SK-N-SH (cell line): ENCODE data around the gene ROBO1. TPM values are rescaled to one million over a fixed set of nuclear protein-coding genes. Genes with fewer than 3 reads are reported as not detected.
"Not testable (repeated sequence)": the region's sequence is repeated elsewhere in the genome, so short reads cannot be mapped to it uniquely, and the experiment has no call there.

Experiments used
- CTCF ChIA-PET: fragments of 300-600, 350-600 bp; formaldehyde crosslinking; extraction: SDS; loops from one replicate; lab custom pipeline; 2021; lab: Yijun Ruan, JAX
- POLR2A ChIA-PET: fragments of 350-600 bp; sonication (Branson Sonifier 250); formaldehyde crosslinking; extraction: SDS; loops from one replicate; lab custom pipeline; 2020; ENCODE audit warnings: antibody characterized with exemption, inconsistent platforms; lab: Yijun Ruan, JAX
- DNase-seq: peaks from one replicate; pipeline ENCODE4 v3.0.0; 2012
- H2AFZ ChIP-seq: fragments of 200-600 bp; sonication (generic); 2 replicates; pipeline ENCODE4 v1.8.1; 2016; ENCODE audit warnings: antibody characterized with exemption, mild to moderate bottlenecking, low read depth
- H3F3A ChIP-seq: fragments of 200-600 bp; sonication (generic); replicated peaks from 2 replicates; pipeline ENCODE3; 2016; ENCODE audit warnings: antibody characterized with exemption, mild to moderate bottlenecking; ENCODE audit not compliant: insufficient read depth
- H3K27ac ChIP-seq, 2 experiments: fragments of 200-500 bp in 1 of 2; fragments of 200-600 bp in 1 of 2; sonication (Bioruptor generic) in 1 of 2; sonication (generic), shearing (Covaris generic) in 1 of 2; 2 replicates each; pipeline versions ENCODE4 v1.5.1 to v1.6.1; 2014 to 2016; ENCODE audit warnings: low read depth in 2 of 2, inconsistent platforms in 1 of 2, low read length in 1 of 2, mild to moderate bottlenecking in 1 of 2, mixed read lengths in 1 of 2
- H3K27me3 ChIP-seq: fragments of 200-600 bp; sonication (generic), shearing (Covaris generic); 2 replicates; pipeline ENCODE4 v1.6.1; 2016; ENCODE audit warnings: mixed run types; ENCODE audit not compliant: insufficient read depth
- H3K36me3 ChIP-seq, 2 experiments: fragments of 200-500 bp in 1 of 2; fragments of 200-600 bp in 1 of 2; sonication (Bioruptor generic) in 1 of 2; sonication (generic) in 1 of 2; replicated peaks in 1 of 2; 2 replicates each; pipeline versions ENCODE3 to v1.5.1; 2014 to 2016; ENCODE audit warnings: low read length in 1 of 2, mild to moderate bottlenecking in 1 of 2; ENCODE audit not compliant: insufficient read depth in 2 of 2, control insufficient read depth in 1 of 2
- H3K4me1 ChIP-seq, 2 experiments: fragments of 200-500 bp in 1 of 2; fragments of 200-600 bp in 1 of 2; sonication (Bioruptor generic) in 1 of 2; sonication (generic), shearing (Covaris generic) in 1 of 2; 2 replicates each; pipeline versions ENCODE4 v1.5.1 to v1.6.1; 2014 to 2016; ENCODE audit warnings: low read depth in 1 of 2, low read length in 1 of 2, mixed run types in 1 of 2; ENCODE audit not compliant: insufficient read depth in 2 of 2, control insufficient read depth in 1 of 2
- H3K4me2 ChIP-seq: fragments of 200-600 bp; sonication (generic), shearing (Covaris generic); 2 replicates; pipeline ENCODE4 v1.6.1; 2017; ENCODE audit warnings: mixed run types
- H3K4me3 ChIP-seq, 2 experiments: fragments of 200-500 bp in 1 of 2; fragments of 200-600 bp in 1 of 2; sonication (Bioruptor generic) in 1 of 2; sonication (generic), shearing (Covaris generic) in 1 of 2; 2 replicates each; pipeline versions ENCODE4 v1.5.1 to v1.8.1; 2014 to 2016; ENCODE audit warnings: low read depth in 2 of 2, inconsistent platforms in 1 of 2, low read length in 1 of 2, mild to moderate bottlenecking in 1 of 2, mixed read lengths in 1 of 2, moderate library complexity in 1 of 2
- H3K79me2 ChIP-seq: fragments of 200-600 bp; sonication (generic); 2 replicates; pipeline ENCODE4 v1.8.1; 2017; ENCODE audit warnings: mild to moderate bottlenecking; ENCODE audit not compliant: insufficient read depth
- H3K9ac ChIP-seq: fragments of 200-600 bp; sonication (generic); 2 replicates; pipeline ENCODE4 v1.6.1; 2017; ENCODE audit warnings: mixed run types
- H3K9me2 ChIP-seq: fragments of 200-600 bp; sonication (generic); 2 replicates; pipeline ENCODE4 v1.6.1; 2017; ENCODE audit warnings: mixed run types
- H3K9me3 ChIP-seq: fragments of 200-600 bp; sonication (generic); 2 replicates; pipeline ENCODE4 v1.6.1; 2017; ENCODE audit warnings: mixed run types, mild to moderate bottlenecking, moderate library complexity
- H4K20me1 ChIP-seq: fragments of 200-600 bp; sonication (generic); 2 replicates; pipeline ENCODE4 v1.6.1; 2017; ENCODE audit warnings: mild to moderate bottlenecking, mixed run types; ENCODE audit not compliant: insufficient read depth
- CHD2 ChIP-seq: fragments of 150-350 bp; IDR thresholded peaks from 2 replicates; pipeline ENCODE4 v1.6.1; 2018; ENCODE audit warnings: low read length; ENCODE audit not compliant: partially characterized antibody
- EP300 ChIP-seq, 2 experiments: IDR thresholded peaks; 2 replicates each; pipeline versions ENCODE4 v1.4.0 to v1.6.1; 2012; ENCODE audit warnings: borderline replicate concordance in 1 of 2, low read depth in 1 of 2, low read length in 1 of 2
- JUND ChIP-seq: IDR thresholded peaks from 2 replicates; pipeline ENCODE4 v1.4.0; 2012
- MEF2A ChIP-seq: IDR thresholded peaks from 2 replicates; pipeline ENCODE4 v1.4.0; 2012; ENCODE audit warnings: low read depth, borderline replicate concordance
- MXI1 ChIP-seq: IDR thresholded peaks from 2 replicates; pipeline ENCODE4 v1.6.1; 2012; ENCODE audit warnings: mild to moderate bottlenecking, low read depth, low read length, improper control_type of control experiment
- NFIC ChIP-seq: IDR thresholded peaks from 2 replicates; pipeline ENCODE4 v1.4.0; 2012; ENCODE audit warnings: borderline replicate concordance
- NRF1 ChIP-seq: IDR thresholded peaks from 2 replicates; pipeline ENCODE4 v1.6.1; 2012; ENCODE audit warnings: low read depth, mild to moderate bottlenecking, low read length
- RCOR1 ChIP-seq: fragments of 150-350 bp; IDR thresholded peaks from 2 replicates; pipeline ENCODE4 v1.6.1; 2017; ENCODE audit warnings: antibody characterized with exemption, low read length
- RFX5 ChIP-seq: IDR thresholded peaks from 2 replicates; pipeline ENCODE4 v1.6.1; 2012; ENCODE audit warnings: mild to moderate bottlenecking, improper control_type of control experiment, low read length
- SMC3 ChIP-seq: IDR thresholded peaks from 2 replicates; pipeline ENCODE4 v1.6.1; 2012; ENCODE audit warnings: low read depth, low read length, improper control_type of control experiment
- TAF1 ChIP-seq: IDR thresholded peaks from 2 replicates; pipeline ENCODE4 v1.6.1; 2012; ENCODE audit warnings: low read depth, mild to moderate bottlenecking, low read length, moderate library complexity, borderline replicate concordance
- TCF12 ChIP-seq: IDR thresholded peaks from 2 replicates; pipeline ENCODE4 v1.4.0; 2012
- TEAD4 ChIP-seq: IDR thresholded peaks from 2 replicates; pipeline ENCODE4 v1.4.0; 2012; ENCODE audit warnings: mild to moderate bottlenecking, borderline replicate concordance; ENCODE audit not compliant: insufficient read depth
- YY1 ChIP-seq: IDR thresholded peaks from 2 replicates; pipeline ENCODE4 v1.4.0; 2012; ENCODE audit warnings: low read depth, mild to moderate bottlenecking
- whole genome bisulfite sequencing: methylation state at CpG from one replicate; pipeline ENCODE4 v1.1.6; 2017; ENCODE audit warnings: low lambda C conversion rate; 5-methylcytosine and 5-hydroxymethylcytosine counted together
- polyA plus RNA-seq, 3 experiments: library from polyadenylated mRNA; depleted of rRNA; stranded (reverse); fragments of >200 nt; gene quantifications; 2 replicates each; pipeline ENCODE4 v1.2.3, GENCODE V29; 2012
- TF ChIP-seq, protein P1 (sequence below): fragments of 150-350 bp; IDR thresholded peaks from 2 replicates; pipeline ENCODE4 v1.6.1; 2017; ENCODE audit warnings: antibody characterized with exemption, low read length, low read depth, borderline replicate concordance
- TF ChIP-seq, protein P2 (sequence below): IDR thresholded peaks from 2 replicates; pipeline ENCODE4 v1.4.0; 2012; ENCODE audit warnings: low read depth, borderline replicate concordance
- TF ChIP-seq, protein P3 (sequence below): IDR thresholded peaks from 2 replicates; pipeline ENCODE4 v1.4.0; 2012; ENCODE audit warnings: low read depth
- TF ChIP-seq, protein P4 (sequence below): fragments of 150-350 bp; IDR thresholded peaks from 2 replicates; pipeline ENCODE4 v1.6.1; 2016; ENCODE audit warnings: mild to moderate bottlenecking, low read depth, low read length

Gene ROBO1
- polyA plus RNA-seq, 1 of the 3 experiments (the other 2 are of a cell fraction), result 22.7 TPM

DNA sequence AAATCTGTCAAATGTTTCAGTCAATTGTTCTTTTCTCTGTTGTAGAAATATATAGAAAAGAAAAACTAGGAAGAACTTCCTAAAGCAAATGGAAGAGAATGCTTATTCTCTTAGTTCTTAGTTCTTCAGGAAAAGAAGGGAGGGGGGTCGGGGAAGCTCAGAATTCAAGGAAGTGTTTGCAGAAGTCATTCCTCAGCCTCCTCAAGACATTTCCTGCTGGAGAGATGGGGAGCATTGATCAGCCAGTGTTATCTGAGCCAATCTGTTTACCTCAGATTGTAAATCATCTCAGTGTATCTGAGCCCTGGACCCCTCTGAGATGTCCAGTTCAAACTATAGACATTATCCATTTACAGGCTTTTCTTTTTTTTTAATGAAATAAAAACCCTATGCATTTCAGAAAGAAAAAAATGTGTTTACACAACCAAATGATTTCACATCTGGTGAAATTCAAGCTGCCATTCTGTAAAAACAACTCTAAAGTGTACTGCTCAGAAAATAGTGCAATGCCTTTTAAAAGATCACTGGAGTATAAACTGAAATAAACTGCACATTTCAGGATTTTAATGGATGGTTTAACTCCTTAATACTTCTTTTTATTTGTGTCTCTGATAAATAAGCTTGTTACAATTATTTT is 460.7 kb downstream of the ROBO1 start (continued):
- TF ChIP-seq, protein P1, sequence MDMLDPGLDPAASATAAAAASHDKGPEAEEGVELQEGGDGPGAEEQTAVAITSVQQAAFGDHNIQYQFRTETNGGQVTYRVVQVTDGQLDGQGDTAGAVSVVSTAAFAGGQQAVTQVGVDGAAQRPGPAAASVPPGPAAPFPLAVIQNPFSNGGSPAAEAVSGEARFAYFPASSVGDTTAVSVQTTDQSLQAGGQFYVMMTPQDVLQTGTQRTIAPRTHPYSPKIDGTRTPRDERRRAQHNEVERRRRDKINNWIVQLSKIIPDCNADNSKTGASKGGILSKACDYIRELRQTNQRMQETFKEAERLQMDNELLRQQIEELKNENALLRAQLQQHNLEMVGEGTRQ, result no peak
- TF ChIP-seq, protein P2, sequence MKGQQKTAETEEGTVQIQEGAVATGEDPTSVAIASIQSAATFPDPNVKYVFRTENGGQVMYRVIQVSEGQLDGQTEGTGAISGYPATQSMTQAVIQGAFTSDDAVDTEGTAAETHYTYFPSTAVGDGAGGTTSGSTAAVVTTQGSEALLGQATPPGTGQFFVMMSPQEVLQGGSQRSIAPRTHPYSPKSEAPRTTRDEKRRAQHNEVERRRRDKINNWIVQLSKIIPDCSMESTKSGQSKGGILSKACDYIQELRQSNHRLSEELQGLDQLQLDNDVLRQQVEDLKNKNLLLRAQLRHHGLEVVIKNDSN, result no peak
- TF ChIP-seq SMC3 (no peak), CHD2 (no peak), MEF2A (no peak), TCF12 (no peak)

DNA sequence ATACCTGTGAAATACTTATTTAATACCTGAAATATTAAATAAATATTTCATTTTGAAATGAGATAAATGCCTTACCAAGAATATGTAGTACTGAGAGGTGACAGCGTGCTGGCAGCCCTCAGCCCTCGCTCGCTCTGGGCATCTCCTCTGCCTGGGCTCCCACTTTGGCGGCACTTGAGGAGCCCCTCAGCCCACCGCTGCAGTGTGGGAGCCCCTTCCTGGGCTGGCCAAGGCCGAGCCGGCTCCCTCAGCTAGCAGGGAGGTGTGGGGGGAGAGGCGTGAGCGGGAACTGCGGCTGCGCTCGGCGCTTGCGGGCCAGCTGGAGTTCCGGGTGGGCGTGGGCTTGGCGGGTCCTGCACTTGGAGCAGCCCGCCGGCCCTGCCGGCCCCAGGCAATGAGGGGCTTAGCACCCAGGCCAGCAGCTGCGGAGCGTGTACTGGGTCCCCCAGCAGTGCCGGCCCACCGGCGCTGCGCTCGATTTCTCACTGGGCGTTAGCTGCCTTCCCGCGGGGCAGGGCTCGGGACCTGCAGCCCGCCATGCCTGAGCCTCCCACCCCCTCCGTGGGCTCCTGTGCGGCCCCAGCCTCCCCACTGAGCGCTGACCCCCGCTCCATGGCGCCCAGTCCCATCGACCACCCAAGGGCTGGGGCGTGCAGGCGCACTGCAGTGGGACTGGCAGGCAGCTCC is 467.7 kb downstream of the ROBO1 start:
- POLR2A ChIA-PET, H3K9ac ChIP-seq, H4K20me1 ChIP-seq, H3K4me1 ChIP-seq, H2AFZ ChIP-seq, H3K27me3 ChIP-seq, H3K4me2 ChIP-seq, H3K9me3 ChIP-seq, H3K79me2 ChIP-seq, H3K36me3 ChIP-seq, H3K9me2 ChIP-seq, H3K4me3 ChIP-seq, DNase-seq, H3K27ac ChIP-seq: not testable (repeated sequence)
- WGBS, result 96% methylated on average over 5 of the region's 40 CpGs
- CTCF ChIA-PET, result interaction anchor here (0.9 to 1.9 kb wide), 2 partner anchors 10 to 62 kb away, joined by 3 to 7 read pairs; no protein-coding TSS in a partner anchor
- H3F3A ChIP-seq, result peaks cover 12% of the 10 kb centered on the region

DNA sequence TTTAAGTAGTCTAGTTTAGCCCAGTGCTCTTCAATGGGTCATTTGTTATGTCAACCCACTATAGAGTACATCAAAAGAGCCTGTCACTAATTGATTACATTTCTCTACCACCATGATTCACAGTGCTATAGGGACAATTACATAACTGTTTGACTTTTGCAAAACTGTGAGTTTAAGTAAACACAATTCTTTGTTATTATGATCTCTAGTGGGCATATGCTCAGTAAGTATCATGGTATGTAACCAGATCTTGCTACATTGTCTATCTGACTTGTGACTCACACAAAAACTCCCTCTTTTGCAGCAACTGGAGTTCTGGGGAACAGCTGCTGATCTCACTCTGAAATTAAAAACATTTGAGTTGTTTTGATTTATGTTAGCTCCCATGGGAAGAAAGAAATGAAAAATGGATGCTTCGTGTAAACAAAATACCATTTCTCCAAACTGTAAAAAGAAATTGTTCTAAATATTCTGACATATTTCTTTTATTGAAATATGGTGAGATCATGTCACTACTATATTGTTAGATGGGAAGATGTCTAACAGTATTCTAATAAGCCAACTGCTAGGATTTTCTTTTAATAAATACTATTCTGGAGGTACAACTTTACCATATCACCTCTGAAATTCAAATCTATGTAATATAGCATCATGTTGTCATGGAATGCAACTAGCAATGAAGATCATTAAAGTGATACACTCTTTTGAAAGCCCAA is 470.4 kb downstream of the ROBO1 start:
- peak overlapping the region; percentile 56; the same call in 1 of the 2 replicates for H2AFZ ChIP-seq
- H3F3A ChIP-seq, result peaks cover 12% of the 10 kb centered on the region
- no peaks in the 10 kb centered on the region for H3K36me3 ChIP-seq
- H3K9me2 ChIP-seq, result no peaks in the 10 kb centered on the region
- peak overlapping the region; percentile 16; the same call in 1 of the 2 replicates for H3K9ac ChIP-seq
- H3K4me3 ChIP-seq, result peak overlapping the region in 1 of 2 experiments; percentile 4; a peak in 1 of 4 replicates
- WGBS, result 11% methylated on average over 1 of the region's 1 CpG
- no peak for DNase-seq
- H3K27me3 ChIP-seq, result no peaks in the 10 kb centered on the region
- peaks cover 0 to 4% of the 10 kb centered on the region in 2 experiments; a peak in 1 of 4 replicates for H3K4me1 ChIP-seq
- H3K79me2 ChIP-seq, result no peaks in the 10 kb centered on the region
- CTCF ChIA-PET, result interaction anchor here (0.6 kb wide), 1 partner anchor 108 kb away, joined by 3 read pairs; no protein-coding TSS in a partner anchor
- H3K9me3 ChIP-seq, result peaks cover 4% of the 10 kb centered on the region; the same call in 1 of the 2 replicates
- no peaks in the 10 kb centered on the region for H4K20me1 ChIP-seq
- peak overlapping the region; percentile 68 to 89; a peak in 3 of 4 replicates for H3K27ac ChIP-seq
- POLR2A ChIA-PET, result no interaction called here
- H3K4me2 ChIP-seq, result peak overlapping the region; percentile 54; the same call in 1 of the 2 replicates
- TF ChIP-seq, protein P2, result no peak
- TF ChIP-seq, protein P1, result no peak
- no peak for TF ChIP-seq NRF1
- no peak for TF ChIP-seq RCOR1
- no peak for TF ChIP-seq TAF1
- TF ChIP-seq MXI1, result no peak
- peak; percentile 97 for TF ChIP-seq TCF12
- peak; percentile 76 for TF ChIP-seq JUND
- TF ChIP-seq TEAD4, result no peak; the same call in 1 of the 2 replicates
- peak; percentile 49 for TF ChIP-seq NFIC
- TF ChIP-seq RFX5, result no peak
- no peak for TF ChIP-seq YY1
- TF ChIP-seq, protein P3, sequence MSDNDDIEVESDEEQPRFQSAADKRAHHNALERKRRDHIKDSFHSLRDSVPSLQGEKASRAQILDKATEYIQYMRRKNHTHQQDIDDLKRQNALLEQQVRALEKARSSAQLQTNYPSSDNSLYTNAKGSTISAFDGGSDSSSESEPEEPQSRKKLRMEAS, result peak; percentile 51; the same call in 1 of the 2 replicates
- TF ChIP-seq, protein P4, sequence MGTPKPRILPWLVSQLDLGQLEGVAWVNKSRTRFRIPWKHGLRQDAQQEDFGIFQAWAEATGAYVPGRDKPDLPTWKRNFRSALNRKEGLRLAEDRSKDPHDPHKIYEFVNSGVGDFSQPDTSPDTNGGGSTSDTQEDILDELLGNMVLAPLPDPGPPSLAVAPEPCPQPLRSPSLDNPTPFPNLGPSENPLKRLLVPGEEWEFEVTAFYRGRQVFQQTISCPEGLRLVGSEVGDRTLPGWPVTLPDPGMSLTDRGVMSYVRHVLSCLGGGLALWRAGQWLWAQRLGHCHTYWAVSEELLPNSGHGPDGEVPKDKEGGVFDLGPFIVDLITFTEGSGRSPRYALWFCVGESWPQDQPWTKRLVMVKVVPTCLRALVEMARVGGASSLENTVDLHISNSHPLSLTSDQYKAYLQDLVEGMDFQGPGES, result no peak
- TF ChIP-seq EP300 (IDR thresholded peaks at IDR 0.05; ENCODE audit: borderline replicate concordance in 1 of 2, low read depth in 1 of 2, low read length in 1 of 2), result peak; percentile 17 to 76; a peak in 2 of 4 replicates
